A549 (cell line): ENCODE data around the gene PGM2L1.

Experiments
- CEBPB ChIP-seq, 2 experiments: fragments of >200 bp in 1 of 2; sonication (Bioruptor Twin) in 1 of 2; formaldehyde crosslinking in 1 of 2; IDR thresholded peaks; 2 replicates each; pipeline ENCODE4 v1.6.1; 2012 to 2016
- FOSL2 ChIP-seq, 2 experiments: fragments of 450-650 bp in 1 of 2; fragments of >200 bp in 1 of 2; sonication (Bioruptor Twin) in 1 of 2; formaldehyde crosslinking; IDR thresholded peaks; 2 replicates each; pipeline versions ENCODE4 v1.5.0 to v1.6.1; 2016 to 2020; ENCODE audit warnings: mild to moderate bottlenecking in 1 of 2, moderate library complexity in 1 of 2
- JUNB ChIP-seq: fragments of >200 bp; sonication (Bioruptor Twin); formaldehyde crosslinking; IDR thresholded peaks from 2 replicates; pipeline ENCODE4 v1.6.1; 2016
- KDM1A ChIP-seq: fragments of 200-600 bp; sonication (generic); IDR thresholded peaks from 2 replicates; pipeline ENCODE4 v1.6.1; 2016; ENCODE audit warnings: low read depth, mild to moderate bottlenecking
- POLR2A ChIP-seq: IDR thresholded peaks from 2 replicates; pipeline ENCODE4 v1.6.1; 2012; ENCODE audit warnings: mild to moderate bottlenecking, low read length
- RCOR1 ChIP-seq: fragments of 150-350 bp; IDR thresholded peaks from 2 replicates; pipeline ENCODE4 v1.6.1; 2014; ENCODE audit warnings: antibody characterized with exemption, low read length, low read depth
- RFX5 ChIP-seq: fragments of 450-650 bp; IDR thresholded peaks from 2 replicates; pipeline ENCODE4 v1.7.1; 2014; ENCODE audit warnings: antibody characterized with exemption, mild to moderate bottlenecking, moderate library complexity
- RNF2 ChIP-seq: fragments of 200-600 bp; sonication (generic); IDR thresholded peaks from 2 replicates; pipeline ENCODE4 v1.6.1; 2016; ENCODE audit warnings: low read depth, mild to moderate bottlenecking, antibody characterized with exemption, moderate library complexity, borderline replicate concordance
- SMC3 ChIP-seq: fragments of >200 bp; sonication (Bioruptor Twin); formaldehyde crosslinking; IDR thresholded peaks from 3 replicates; pipeline ENCODE4 v1.6.1; 2018; ENCODE audit warnings: inconsistent platforms
- TF ChIP-seq, protein P1 (sequence below): fragments of 200-600 bp; sonication (generic); IDR thresholded peaks from 2 replicates; pipeline ENCODE4 v1.6.1; 2016; ENCODE audit warnings: antibody characterized with exemption, mild to moderate bottlenecking, moderate library complexity
- TF ChIP-seq, protein P2 (sequence below): fragments of >200 bp; sonication (Bioruptor Twin); formaldehyde crosslinking; IDR thresholded peaks from 3 replicates; pipeline ENCODE4 v1.5.1; 2016
- TF ChIP-seq, protein P3 (sequence below): IDR thresholded peaks from 2 replicates; pipeline ENCODE4 v1.6.1; 2012

GRCh38 chr11:74425100-74425499 is 26.9 kb upstream of the PGM2L1 start:
- TF ChIP-seq POLR2A (no peak), KDM1A (no peak), CEBPB (IDR thresholded peaks at IDR 0.05) (no peak), FOSL2 (IDR thresholded peaks at IDR 0.05) (no peak), FOSL2 (CRISPR knock-in tag; IDR thresholded peaks at IDR 0.05) (no peak), RFX5 (no peak), JUNB (no peak), RNF2 (no peak), SMC3 (no peak), RCOR1 (no peak)
- TF ChIP-seq, protein P1, sequence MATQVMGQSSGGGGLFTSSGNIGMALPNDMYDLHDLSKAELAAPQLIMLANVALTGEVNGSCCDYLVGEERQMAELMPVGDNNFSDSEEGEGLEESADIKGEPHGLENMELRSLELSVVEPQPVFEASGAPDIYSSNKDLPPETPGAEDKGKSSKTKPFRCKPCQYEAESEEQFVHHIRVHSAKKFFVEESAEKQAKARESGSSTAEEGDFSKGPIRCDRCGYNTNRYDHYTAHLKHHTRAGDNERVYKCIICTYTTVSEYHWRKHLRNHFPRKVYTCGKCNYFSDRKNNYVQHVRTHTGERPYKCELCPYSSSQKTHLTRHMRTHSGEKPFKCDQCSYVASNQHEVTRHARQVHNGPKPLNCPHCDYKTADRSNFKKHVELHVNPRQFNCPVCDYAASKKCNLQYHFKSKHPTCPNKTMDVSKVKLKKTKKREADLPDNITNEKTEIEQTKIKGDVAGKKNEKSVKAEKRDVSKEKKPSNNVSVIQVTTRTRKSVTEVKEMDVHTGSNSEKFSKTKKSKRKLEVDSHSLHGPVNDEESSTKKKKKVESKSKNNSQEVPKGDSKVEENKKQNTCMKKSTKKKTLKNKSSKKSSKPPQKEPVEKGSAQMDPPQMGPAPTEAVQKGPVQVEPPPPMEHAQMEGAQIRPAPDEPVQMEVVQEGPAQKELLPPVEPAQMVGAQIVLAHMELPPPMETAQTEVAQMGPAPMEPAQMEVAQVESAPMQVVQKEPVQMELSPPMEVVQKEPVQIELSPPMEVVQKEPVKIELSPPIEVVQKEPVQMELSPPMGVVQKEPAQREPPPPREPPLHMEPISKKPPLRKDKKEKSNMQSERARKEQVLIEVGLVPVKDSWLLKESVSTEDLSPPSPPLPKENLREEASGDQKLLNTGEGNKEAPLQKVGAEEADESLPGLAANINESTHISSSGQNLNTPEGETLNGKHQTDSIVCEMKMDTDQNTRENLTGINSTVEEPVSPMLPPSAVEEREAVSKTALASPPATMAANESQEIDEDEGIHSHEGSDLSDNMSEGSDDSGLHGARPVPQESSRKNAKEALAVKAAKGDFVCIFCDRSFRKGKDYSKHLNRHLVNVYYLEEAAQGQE = no peak
- TF ChIP-seq, protein P2, sequence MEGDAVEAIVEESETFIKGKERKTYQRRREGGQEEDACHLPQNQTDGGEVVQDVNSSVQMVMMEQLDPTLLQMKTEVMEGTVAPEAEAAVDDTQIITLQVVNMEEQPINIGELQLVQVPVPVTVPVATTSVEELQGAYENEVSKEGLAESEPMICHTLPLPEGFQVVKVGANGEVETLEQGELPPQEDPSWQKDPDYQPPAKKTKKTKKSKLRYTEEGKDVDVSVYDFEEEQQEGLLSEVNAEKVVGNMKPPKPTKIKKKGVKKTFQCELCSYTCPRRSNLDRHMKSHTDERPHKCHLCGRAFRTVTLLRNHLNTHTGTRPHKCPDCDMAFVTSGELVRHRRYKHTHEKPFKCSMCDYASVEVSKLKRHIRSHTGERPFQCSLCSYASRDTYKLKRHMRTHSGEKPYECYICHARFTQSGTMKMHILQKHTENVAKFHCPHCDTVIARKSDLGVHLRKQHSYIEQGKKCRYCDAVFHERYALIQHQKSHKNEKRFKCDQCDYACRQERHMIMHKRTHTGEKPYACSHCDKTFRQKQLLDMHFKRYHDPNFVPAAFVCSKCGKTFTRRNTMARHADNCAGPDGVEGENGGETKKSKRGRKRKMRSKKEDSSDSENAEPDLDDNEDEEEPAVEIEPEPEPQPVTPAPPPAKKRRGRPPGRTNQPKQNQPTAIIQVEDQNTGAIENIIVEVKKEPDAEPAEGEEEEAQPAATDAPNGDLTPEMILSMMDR = no peak
- TF ChIP-seq, protein P3, sequence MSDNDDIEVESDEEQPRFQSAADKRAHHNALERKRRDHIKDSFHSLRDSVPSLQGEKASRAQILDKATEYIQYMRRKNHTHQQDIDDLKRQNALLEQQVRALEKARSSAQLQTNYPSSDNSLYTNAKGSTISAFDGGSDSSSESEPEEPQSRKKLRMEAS = no peak
